CD4-positive, alpha-beta T cell treated with Interleukin-4 for 4 hours (primary cell): ENCODE measurements around the gene CTNND1.
A peak's percentile ranks its signal among the peaks of the same experiment; 100 is the strongest.
"Not testable (repeated sequence)": the region's sequence is repeated elsewhere in the genome, so short reads cannot be mapped to it uniquely, and the experiment has no call there.

Experiments used
- DNase-seq: peaks from one replicate; pipeline ENCODE4 v3.0.0-alpha.2; 2020

CTNND1 gene

DNA sequence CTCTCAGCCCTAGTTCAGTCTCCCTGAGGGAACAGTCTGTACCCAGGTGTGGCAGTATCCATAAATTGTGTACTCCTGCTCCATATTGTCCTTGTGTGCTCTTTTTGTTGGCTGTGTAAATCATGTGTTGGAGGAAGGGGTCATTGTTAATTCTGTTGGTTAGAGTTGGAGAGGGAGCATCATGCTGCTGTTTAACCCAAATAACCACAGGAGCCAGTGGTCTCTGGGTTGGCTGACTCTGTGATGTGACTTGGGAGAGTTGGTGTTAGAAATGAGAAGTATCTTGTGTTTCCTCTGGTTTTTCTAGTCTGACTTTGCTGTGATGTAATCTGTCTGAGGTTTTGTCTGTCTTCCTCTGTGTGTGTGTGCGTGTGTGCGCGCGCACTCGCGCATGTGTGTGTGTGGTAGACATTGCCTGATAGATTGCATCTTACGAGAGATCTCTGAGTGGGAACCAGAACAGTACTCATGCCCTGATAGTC, 30.5 kb downstream of the CTNND1 start:
- peak; percentile 96 for DNase-seq

DNA sequence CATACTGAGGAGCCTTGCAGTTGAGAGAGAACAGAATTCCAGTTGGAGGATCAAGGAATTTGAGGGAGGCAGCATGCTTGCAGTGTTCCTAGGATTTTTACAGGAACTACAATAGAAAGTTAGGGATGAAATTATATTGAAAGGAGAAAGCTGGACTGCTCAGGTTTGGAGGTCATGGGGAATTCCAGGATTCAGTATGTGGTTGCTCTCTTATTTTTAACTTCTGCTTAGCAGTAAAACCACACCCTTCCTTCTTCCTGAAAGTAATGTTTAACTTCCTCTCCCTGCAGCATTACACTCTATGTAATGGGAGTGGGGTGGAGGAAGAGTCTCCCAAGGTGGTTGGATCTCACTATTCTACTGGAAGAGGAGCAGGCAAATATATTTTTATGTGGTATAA, 31.3 kb downstream of the CTNND1 start:
- peak; percentile 38 for DNase-seq

DNA sequence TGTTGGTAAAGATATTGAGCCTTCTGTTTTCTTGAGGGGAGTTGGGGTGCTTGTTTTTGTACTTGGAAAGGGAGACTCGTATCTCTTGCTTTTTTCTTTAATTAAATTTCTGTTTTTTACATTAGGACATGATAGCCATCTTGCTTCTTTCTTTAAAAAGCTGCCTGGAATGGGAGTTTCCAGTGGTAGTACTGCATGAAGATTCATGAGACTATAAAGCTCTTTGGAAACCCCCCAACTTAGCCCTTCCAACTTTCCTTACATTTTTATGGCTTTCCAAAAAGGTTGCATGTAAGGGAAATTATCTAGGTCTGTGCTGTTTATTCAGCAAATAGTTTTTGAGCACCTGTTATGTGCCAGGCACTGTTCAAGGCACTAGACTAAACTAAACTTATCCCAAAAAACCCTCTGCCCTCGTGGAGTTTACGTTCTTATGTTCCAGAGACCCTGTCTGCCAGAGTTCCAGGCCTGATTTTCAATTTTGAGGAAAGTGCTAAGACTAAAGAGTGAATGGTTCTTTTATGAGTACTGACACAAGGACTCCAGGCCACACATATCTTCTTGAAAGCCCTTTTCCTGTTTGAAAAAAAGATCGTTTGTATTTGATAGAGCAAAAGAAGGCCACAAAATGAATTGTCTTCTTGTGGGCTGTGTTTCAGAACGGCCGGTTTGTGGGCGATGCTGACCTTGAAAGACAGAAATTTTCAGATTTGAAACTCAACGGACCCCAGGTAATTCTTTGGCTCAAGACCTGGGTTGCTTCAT, 31.9 kb downstream of the CTNND1 start:
- no peak for DNase-seq

DNA sequence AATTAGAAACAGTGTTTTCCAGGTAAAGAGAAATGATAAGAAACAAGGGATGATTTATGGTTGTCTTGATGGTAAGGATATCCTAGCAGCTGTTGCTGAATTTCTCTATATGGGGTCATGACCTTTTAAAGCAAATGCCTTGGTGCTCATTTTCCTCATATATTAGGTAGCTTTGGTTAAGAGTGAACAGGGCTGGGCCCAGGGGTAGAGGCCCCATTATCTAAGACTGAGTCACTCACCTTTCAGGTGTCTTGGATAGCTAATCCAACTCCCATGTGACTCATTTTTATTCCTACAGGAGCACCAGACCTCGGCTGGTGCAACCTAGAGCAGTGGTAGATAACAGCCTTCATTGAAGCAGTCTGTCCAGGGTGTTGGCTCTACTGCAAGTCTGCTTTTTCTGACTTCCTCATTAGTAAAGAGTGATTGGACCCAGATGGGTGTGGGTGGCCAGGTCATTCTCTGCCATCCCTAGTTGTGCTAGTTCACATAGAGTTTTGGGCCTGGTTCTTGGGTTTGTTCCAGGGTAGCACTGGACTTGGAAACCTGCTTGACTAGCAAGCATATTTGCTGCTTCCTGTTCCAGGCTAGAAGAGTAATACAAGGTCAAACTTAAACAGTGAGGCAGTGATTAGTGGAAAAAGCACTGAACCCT, 37.4 kb downstream of the CTNND1 start:
- peak; percentile 3 for DNase-seq

DNA sequence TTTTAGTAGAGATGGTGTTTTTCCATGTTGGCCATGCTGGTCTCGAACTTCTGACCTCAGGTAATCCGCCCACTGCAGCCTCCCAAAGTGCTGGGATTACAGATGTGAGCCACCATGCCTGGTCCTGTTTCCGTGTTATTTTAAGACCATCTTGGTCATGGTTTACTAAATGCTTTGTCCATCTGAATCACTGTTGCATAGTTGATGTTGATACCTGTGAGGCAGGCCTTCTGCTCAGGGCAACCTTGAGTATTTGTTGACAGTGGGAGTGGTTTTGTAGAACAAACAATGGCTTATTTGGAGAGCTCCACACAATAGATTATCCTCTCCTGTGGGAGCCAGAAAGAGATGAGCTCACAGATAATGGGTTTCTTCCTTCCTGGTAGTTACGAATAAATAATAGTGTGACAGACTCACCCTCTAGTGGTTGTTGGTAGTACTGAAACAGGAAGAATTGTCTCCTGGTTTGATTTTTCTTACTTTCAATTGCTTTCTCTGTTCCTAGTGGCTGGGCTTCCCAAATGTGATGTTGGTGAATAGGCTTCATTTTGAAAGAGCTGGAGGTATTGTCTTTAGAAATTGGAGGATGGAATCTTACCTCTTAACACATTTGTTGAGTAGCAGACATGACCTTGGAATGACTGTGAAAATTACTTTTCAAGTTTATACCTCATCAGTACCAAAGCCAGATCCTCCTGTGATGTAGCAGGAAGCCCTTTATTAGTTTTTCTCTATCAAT, 39.0 kb downstream of the CTNND1 start:
- peak; percentile 70 for DNase-seq

DNA sequence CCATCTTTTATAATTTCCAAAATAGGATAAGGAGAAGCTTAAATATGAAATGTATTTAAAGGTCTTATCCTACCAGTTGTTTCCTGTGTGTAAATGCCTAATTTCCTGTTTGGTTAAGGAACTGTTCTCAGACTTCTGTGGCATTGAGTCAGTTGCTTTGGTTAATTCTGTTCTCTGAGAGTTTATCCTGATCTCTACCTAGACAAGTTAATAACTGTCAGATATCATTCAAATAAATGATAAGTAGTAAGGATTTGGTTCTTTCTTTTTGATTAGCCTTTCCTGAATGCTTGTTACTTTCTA, 39.5 kb downstream of the CTNND1 start:
- peak; percentile 2 for DNase-seq

DNA sequence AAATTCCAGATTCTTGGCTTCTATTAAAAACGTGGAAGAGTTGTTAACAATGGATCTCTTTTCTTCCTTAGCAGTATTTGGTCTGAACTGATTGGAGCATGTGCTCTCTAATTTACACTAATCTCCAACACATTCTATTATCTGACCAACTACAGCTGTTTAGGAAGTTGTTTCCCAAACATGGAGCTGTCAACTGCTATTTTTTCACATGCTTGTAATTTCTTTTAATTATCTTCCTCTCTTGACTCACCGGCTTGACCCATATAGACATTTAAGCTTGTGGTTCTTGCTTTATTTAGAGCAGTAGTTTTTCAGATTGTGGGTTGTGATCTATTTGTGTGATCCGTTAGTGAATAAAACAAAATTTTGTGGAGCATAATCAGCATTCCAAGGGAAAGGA, 40.8 kb downstream of the CTNND1 start:
- DNase-seq, result no peak

DNA sequence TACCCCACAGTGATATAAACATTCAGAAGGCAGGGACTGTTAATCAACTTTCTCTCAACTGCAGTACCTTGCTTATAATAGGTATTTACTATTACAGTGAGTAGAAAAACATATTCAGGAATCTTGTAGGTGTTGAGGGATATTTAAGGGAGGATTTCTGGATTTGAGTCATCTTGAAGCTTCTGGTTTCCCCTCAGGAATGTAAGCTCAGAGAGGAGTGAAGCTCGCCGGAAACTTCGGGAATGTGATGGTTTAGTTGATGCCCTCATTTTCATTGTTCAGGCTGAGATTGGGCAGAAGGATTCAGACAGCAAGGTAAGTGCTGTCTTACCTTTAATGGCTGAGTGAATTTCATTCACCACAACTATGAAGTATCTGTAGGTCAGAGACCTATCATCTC, 42.9 kb downstream of the CTNND1 start:
- DNase-seq, result no peak

DNA sequence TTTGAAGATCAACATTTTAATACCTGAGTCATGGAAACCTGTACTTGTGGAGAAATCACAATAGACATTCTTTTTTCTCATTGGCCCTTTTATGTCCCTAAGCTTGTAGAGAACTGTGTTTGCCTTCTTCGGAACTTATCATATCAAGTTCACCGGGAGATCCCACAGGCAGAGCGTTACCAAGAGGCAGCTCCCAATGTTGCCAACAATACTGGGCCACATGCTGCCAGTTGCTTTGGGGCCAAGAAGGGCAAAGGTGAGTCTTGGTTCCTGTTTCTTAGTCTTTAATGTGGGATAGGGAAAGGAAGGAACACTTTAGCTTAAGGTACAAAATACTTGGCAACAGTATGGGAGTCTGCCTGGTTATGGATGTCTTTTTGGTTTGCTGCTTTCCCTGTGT, 44.2 kb downstream of the CTNND1 start:
- no peak for DNase-seq

DNA sequence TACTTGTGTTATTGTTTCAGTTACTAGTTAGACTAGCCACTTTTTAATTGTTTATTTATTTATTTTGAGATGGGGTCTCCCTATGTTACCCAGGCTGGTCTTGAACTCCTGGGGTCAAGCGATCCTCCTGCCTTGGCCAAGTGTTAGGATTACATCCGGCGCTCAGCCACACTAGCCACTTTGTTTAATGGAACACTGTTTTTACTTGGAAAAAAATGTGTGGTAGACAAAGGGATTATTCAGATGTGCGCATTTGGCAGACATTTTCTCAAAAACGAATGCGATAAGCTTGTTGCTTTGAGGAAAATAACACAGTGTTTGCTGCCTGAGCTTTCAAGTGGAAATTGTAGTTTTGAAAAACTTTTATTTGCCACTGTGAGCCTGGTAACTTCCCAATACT, 51.0 kb downstream of the CTNND1 start:
- DNase-seq, result no peak

DNA sequence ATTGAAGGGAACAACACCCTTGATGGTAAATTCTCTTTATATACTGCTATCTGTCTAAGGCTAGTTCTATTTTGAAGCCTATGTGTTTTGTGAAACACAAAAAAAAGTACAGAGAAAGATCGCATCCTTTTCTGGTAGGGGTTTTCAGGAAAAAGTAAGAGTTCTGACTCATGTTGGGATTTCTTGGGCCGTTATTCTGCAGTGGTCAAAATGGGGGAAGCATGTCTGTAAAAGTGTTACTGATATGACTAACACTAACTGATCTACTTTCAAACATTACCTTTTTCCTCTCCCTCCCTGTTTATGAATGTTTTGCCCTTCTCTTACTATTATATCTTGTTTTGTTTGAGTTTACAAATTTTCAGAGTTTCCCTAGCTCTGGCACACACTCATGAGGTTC, 53.9 kb downstream of the CTNND1 start:
- no peak for DNase-seq

DNA sequence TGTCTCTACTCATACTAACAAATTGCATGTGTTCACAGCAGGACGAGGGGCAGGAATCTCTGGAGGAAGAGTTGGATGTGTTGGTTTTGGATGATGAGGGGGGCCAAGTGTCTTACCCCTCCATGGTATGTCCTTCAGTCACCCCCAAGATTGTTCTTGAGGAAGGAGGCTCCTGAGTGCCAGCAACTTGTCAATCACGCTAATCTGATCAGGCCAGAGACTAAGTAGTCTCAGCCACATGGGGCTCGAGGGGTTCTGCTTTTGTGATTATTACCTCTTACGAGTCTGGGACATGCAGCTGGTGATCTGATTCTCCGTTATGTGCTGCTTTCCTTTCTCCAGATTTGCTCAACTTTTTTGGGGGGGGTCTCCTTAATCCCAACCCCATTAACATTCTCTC, 54.3 kb downstream of the CTNND1 start:
- DNase-seq, result no peak

DNA sequence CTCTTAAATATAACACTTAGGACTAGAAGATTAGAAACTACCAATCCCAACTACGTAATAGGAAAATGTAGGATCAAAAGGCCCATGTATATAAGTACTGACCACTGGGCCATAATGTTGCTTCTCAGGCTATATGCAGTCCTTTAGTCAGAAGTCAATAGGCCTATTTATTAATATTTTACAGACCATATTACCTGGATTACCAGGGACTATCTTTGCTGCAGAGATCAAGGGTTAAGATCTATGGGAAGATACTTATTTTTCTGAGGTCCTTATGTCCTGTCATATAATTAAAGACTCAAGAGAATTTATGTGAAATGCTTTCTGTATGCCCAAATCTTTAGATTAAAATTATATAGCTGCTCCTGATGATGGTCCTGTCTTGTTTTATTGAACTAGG, 57.2 kb downstream of the CTNND1 start:
- no peak for DNase-seq

DNA sequence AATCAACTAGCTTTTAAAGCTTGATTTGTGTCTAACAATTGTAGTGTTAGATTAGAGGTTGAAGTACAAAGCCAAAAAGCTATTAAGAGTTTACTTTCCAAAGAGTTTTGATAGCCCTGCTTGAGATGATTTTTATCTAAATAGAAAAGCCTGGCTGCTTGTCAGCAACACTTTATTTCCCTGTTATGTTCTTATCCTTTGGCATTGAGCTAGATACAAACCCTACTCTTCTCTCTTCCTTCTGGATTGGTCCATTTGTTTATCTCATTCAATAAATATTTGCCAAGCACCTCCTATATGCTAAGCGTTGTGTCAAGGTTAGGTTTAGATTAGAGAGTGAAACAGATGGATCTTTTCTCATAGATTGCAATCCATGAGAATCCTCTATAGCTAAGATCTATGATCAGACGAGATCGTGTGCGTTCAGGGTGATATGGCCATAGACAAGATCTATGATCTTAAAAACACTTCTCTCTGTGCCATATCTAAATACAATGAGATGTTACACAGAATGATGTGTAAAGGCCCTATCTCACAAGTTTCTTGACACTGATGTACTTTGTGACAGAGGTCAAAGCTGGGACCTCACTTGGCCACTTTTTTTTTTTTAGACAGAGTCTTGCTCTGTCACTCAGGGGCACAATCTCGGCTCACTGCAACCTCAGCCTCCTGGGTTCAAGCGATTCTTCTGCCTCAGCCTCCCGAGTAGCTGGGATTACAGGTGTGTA, 57.8 kb downstream of the CTNND1 start:
- DNase-seq, result no peak

DNA sequence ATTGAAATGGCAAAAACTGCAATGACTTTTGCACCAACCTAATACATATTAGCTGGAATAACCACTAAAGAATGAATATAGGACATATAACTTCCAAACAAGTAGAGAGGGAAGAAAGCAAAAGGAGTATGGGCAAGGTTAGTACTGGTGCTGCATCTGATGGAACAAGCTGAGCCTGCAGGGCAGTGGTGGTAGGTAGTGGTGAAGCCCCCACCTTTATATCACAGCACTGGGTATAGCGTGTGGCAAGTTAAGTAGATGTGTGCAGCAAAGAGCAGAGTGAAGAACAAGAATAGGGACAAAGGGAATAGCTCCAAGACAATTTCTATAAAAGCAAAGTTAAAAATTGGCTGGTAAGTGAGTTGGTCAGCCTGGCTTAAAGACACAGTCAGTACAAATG, 62.3 kb downstream of the CTNND1 start:
- DNase-seq, result no peak

DNA sequence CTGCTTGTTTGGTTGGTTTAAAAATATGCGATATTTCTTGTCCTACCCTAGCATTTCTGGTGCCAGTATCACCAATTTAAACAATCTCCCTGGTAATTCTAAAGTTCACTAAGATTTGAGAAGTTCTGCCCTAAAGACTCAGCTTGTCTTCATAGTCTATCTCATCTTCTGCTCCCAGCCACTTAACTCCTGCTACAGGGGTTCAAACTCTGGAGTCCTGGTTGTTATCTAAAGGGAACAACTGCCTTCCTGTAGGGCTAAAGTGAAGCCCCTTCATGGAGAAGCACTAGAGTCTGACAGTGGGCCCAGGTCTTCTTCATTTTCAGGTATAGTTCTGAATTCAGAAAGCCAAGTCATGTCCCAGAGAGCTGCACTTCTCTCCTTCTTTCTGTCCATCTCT, 73.2 kb downstream of the CTNND1 start:
- no peak for DNase-seq

DNA sequence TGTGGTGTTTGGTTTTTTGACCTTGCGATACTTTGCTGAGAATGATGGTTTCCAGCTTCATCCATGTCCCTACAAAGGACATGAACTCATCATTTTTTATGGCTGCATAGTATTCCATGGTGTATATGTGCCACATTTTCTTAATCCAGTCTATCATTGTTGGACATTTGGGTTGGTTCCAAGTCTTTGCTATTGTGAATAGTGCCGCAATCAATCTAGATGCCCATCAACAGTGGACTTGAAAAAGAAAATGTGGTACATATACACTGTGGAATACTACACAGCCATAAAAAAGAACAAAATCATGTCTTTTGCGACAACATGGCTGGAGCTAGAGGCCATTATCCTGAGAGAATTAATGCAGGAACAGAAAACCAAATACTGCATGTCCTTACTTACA, 77.0 kb downstream of the CTNND1 start:
- not testable (repeated sequence) for DNase-seq

DNA sequence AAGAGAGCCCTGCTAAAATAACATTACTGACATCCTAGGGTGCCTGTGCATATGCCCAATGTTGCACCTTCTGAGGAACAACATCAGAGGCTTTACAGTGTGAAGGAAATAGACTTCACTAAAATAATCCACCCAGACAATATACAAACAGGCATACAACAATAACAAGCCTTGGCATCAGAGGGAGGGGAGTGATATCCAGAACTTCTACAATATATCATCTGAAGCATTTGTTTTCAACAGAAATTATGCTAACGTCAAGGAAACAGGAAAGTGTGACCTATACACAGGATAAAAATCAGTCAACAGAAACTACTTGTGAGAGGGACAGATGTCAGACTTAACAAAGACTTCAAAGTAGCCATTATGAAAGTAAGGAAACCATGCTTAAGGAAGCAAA, 81.3 kb downstream of the CTNND1 start:
- no peak for DNase-seq

DNA sequence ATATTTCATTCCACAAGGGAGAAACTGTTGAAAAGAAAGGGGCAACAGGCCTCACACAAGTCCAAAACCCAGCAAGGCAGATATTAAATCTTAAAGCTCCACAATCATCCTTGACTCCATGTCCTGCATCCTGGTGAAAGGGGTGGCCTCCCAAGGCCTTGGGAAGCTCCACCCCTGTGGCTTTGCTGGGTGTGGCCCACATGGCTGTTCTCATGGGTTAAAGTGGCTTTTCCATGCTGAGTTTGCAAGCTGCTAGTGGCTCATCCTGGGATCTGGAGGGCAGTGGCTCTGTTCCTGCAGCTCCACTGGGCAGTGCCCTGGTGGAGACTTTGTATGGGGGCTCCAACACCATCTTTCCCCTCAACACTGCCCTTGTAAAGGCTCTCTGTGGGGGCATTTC, 106.4 kb downstream of the CTNND1 start:
- no peak for DNase-seq

DNA sequence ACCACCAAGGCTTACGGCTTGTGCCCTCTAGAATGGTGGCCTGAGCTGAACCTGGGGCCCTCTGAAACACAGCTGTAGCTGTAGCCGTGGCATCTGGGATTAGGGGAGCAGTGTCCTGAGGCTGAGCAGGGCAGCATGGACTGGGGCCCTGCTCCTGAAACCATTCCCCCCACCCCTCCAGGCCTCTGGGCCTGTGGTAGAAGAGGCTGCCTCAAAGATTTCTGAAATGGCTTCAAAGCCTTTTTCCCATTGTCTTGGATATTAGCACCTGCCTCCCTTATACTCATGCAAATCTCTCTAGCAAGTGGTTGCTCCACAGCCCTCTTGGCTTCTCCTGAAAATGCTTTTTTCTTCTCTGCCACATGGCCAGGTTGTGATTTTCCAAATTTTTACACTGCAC, 106.9 kb downstream of the CTNND1 start:
- DNase-seq, result no peak
